HL-60 (cell line): ENCODE data around the gene HOXD12.

Experiments
- DNase-seq, 2 experiments: peaks; one replicate each; pipeline ENCODE4 v3.0.0-alpha.2; 2010 to 2020; ENCODE audit warnings: low read depth in 1 of 2, low spot score in 1 of 2
- H3K27ac ChIP-seq: fragments of 250-450 bp; sonication (Bioruptor Pico); replicated peaks from 2 replicates; pipeline ENCODE4 v1.5.1; 2020; ENCODE audit warnings: mild to moderate bottlenecking, moderate library complexity
- H3K27me3 ChIP-seq: fragments of 250-450 bp; sonication (Bioruptor Pico); 2 replicates; pipeline ENCODE4 v1.5.1; 2021; ENCODE audit warnings: mild to moderate bottlenecking, moderate library complexity; ENCODE audit not compliant: insufficient read depth, poor library complexity, severe bottlenecking
- H3K4me3 ChIP-seq: replicated peaks from 2 replicates; pipeline ENCODE4 v1.5.1; 2011; ENCODE audit warnings: mild to moderate bottlenecking, control low read depth, low read length; ENCODE audit not compliant: insufficient read depth
- CTCF ChIP-seq: IDR thresholded peaks from one replicate; pipeline ENCODE4 v1.5.1; 2011; ENCODE audit warnings: low read length, control low read depth, inconsistent platforms; ENCODE audit not compliant: insufficient read depth
- GABPA ChIP-seq: IDR thresholded peaks from 2 replicates; pipeline ENCODE4 v1.6.1; 2012; ENCODE audit warnings: low read depth
- POLR2AphosphoS5 ChIP-seq: IDR thresholded peaks from 2 replicates; pipeline ENCODE4 v1.6.1; 2012; ENCODE audit warnings: low read depth
- REST ChIP-seq: IDR thresholded peaks from 2 replicates; pipeline ENCODE4 v1.6.1; 2012; ENCODE audit warnings: low read depth; ENCODE audit not compliant: insufficient replicate concordance
- SPI1 ChIP-seq: IDR thresholded peaks from 2 replicates; pipeline ENCODE4 v1.6.1; 2012; ENCODE audit warnings: low read depth, mild to moderate bottlenecking, borderline replicate concordance

The HOXD12 gene

GRCh38 chr2:176079285-176079830, 20.2 kb upstream of the HOXD12 start:
- Histone ChIP-seq H3K27me3 (peaks cover 81% of the 10 kb centered on the region), H3K4me3 (peak overlapping the region; percentile 39), H3K27ac (no peak overlapping the region)
- TF ChIP-seq REST (no peak), GABPA (no peak), CTCF (no peak), SPI1 (no peak), POLR2AphosphoS5 (no peak)
- no peak for DNase-seq

- Histone ChIP-seq H3K4me3 (peak overlapping the region; percentile 39), H3K27me3 (peaks cover 83% of the 10 kb centered on the region), H3K27ac (no peak overlapping the region)
- no peak for TF ChIP-seq SPI1
- TF ChIP-seq CTCF, result peak; percentile 63
- peak in 1 of 2 experiments; percentile 52 for DNase-seq
Observed at GRCh38 chr2:176079831-176080539, 19.6 kb upstream of the HOXD12 start.

- no peak for DNase-seq
- H3K27me3 ChIP-seq, result peaks cover 83% of the 10 kb centered on the region
- no peak overlapping the region for H3K27ac ChIP-seq
- TF ChIP-seq SPI1, result no peak
- TF ChIP-seq CTCF, result no peak
- TF ChIP-seq GABPA, result no peak
- TF ChIP-seq REST, result no peak
- TF ChIP-seq POLR2AphosphoS5, result no peak
- peak overlapping the region; percentile 16 for H3K4me3 ChIP-seq
Observed at GRCh38 chr2:176080540-176081375, 18.8 kb upstream of the HOXD12 start.
